Activated CD8-positive, alpha-beta T cell treated with anti-CD3 and anti-CD28 coated beads for 36 hours (primary cell): ENCODE results near the gene GPX4. TPM values are rescaled to one million over a fixed set of nuclear protein-coding genes. Genes with fewer than 3 reads are reported as not detected.

ENCODE experiments used
- ATAC-seq: fragments of 200-7000 bp; cut with Tn5 transposase; one replicate; pipeline ENCODE4 v1.10.0; 2021; ENCODE audit warnings: mild to moderate bottlenecking, moderate library complexity
- CTCF ChIA-PET: fragments of 350-600 bp; sonication (Branson Sonifier 250); formaldehyde crosslinking; loops from one replicate; lab custom pipeline; 2021; ENCODE audit warnings: antibody characterized with exemption; lab: Charles Lee
- POLR2A ChIA-PET: fragments of 350-600 bp; sonication (Branson Sonifier 250); formaldehyde crosslinking; loops from one replicate; lab custom pipeline; 2021; ENCODE audit warnings: antibody characterized with exemption; lab: Charles Lee
- DNase-seq: peaks from one replicate; pipeline ENCODE4 v3.0.0-alpha.2; 2020
- H3K27ac Mint-ChIP-seq: one replicate; pipeline ENCODE4 v1.8.0; 2021; ENCODE audit warnings: mild to moderate bottlenecking, mixed read lengths
- H3K27me3 Mint-ChIP-seq: one replicate; pipeline ENCODE4 v1.8.0; 2021; ENCODE audit warnings: mixed read lengths
- H3K36me3 Mint-ChIP-seq: one replicate; pipeline ENCODE4 v1.8.0; 2021; ENCODE audit warnings: low read depth, mixed read lengths
- H3K4me1 Mint-ChIP-seq: one replicate; pipeline ENCODE4 v1.8.0; 2021; ENCODE audit warnings: low read depth, mixed read lengths
- H3K4me3 Mint-ChIP-seq: one replicate; pipeline ENCODE4 v1.8.0; 2021; ENCODE audit warnings: mild to moderate bottlenecking, moderate library complexity, mixed read lengths
- H3K9me3 Mint-ChIP-seq: one replicate; pipeline ENCODE4 v1.8.0; 2021; ENCODE audit warnings: mixed read lengths
- CTCF ChIP-seq: fragments of 200-600 bp; IDR thresholded peaks from one replicate; pipeline ENCODE4 v1.8.0; 2022; ENCODE audit warnings: antibody characterized with exemption, mild to moderate bottlenecking
- intact Hi-C: fragments of 100-400 bp; cut with micrococcal nuclease; formaldehyde crosslinking; loops from one replicate; pipeline ENCODE4 v1.10.0; 2022
- total RNA-seq, 2 experiments: library from RNA; stranded (reverse); gene quantifications; one replicate each; pipeline ENCODE4 v1.2.3, GENCODE V29; 2021

Gene GPX4
- total RNA-seq, 2 experiments from 2014 or later = 224 to 232 TPM

DNA sequence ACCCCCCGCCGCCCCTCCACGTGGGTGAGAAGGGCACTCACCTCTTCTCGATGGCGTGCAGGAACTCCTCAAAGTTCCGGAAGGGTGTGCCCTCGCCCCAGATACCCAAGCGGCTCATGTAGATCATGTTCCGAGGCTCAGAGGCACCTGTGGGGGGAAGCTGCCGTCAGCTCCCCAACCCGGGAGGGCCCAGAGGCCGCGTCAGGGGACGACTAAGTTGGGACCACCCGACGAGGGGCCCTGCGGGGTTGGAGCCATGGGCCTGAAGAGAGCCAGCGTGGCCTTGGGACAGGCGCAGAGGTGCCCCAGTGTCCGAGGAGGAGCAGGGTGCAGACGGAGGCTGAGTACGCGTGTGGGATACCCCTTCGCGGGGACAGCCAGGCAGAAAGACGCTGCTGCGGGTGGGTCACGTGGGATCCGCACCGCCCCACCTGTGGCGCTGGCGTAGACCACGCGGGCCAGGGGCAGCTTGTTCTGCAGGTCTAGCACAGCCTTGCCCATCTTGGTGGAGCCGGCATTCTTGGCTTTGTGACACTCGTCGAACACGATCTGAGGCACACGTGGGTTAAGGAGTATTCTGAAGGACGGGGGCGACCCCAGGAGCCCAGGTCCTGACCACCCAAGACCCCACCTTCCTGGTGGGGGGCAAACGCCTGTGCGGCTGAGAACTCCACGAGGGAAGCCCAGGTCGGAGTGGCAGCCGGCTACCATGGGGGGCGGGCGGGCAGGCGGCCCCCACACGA lies 15.9 kb downstream of the GPX4 start:
- CTCF ChIA-PET = no interaction called here
- H3K27ac Mint-ChIP-seq = no peak overlapping the region

DNA sequence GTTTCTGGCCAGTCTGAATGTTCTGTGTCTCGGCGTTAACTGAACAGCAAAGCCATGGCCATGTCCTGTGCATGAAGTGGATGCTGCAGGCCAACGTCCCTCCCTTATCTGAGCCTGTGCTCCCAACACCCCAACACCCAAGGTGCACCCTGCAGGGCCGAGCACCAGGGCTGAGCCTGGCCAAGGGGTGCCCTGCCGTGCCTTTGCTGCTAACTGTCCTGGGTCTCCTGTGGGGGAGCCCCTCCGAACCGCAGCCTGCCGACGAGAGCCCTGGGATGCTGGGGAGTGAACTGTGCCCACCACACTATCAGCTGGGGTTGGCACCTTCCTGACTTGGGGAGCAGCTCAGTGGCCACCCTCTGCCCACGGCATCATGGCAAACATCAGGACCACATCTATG lies 17.6 kb downstream of the GPX4 start:
- Mint-ChIP-seq H3K9me3 (no peaks in the 10 kb centered on the region), H3K4me3 (no peak overlapping the region), H3K27me3 (no peaks in the 10 kb centered on the region), H3K36me3 (peaks cover 20% of the 10 kb centered on the region), H3K27ac (no peak overlapping the region), H3K4me1 (no peaks in the 10 kb centered on the region)
- ATAC-seq (no peak), DNase-seq (no peak)
- ChIA-PET CTCF (no interaction called here), POLR2A (interaction anchor here (1.0 to 3.3 kb wide), 4 partner anchors 9 to 17 kb away, joined by 3 to 10 read pairs (median 4); partner anchors contain the start of gene GPX4)
- TF ChIP-seq CTCF = no peak
- intact Hi-C loops = no loop called here

More for the DNA sequence above, 15.9 kb downstream of the GPX4 start:
- POLR2A ChIA-PET = interaction anchor here (0.6 kb wide), 2 partner anchors 10 to 11 kb away, joined by 3 read pairs; no protein-coding TSS in a partner anchor
- ATAC-seq (no peak), DNase-seq (no peak)
- Mint-ChIP-seq H3K4me1 (no peaks in the 10 kb centered on the region), H3K27me3 (no peaks in the 10 kb centered on the region), H3K9me3 (no peaks in the 10 kb centered on the region), H3K4me3 (no peak overlapping the region), H3K36me3 (peaks cover 14% of the 10 kb centered on the region)
- intact Hi-C loops = no loop called here
- TF ChIP-seq CTCF = no peak

DNA sequence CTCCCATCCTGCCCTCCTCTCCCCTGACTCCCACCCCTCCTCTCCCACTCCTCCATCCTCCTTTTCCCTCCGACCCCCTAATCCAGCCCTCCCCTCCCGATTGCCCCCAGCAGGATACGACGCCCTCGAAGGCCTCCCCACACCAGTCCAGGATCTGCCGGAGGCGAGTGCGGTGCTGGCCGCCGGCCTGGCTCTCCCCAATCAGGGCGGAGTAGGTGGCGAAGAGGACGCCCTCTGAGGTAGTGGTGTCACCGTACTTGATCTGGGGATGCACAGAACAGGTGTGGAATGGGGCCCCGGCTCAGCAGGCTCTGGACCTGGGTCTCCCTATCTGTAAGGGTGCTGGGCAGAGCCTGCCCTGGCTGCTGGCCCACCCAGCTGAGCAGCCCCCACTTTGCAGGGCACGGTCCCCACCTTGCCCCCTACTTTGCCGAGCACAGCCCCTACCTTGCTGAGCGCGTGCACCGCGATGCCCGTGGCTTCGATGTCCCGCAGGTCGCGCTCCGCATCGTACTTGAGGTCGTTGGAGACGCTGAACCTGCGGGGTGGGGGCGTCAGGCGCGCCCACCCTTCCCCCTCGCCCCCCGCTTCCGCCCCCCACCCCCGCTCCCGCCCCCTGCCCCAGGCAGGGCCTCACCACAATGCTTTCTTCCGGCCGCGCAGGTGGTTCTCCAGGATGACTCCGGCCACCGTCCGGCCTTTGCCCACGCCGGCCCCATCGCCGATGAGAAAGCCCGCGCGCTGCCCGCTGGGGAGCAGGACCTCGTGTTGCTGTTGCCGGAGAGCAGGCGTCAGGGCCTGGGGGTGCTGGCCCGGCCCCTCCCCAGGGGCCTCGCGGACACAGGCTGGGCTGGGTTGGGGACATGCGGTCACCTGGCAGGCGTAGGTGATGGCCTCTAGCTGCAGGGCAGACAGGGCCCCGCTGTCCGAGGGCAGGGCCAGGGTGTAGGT lies 18.5 kb downstream of the GPX4 start:
- ATAC-seq = peak; percentile 8
- H3K4me3 Mint-ChIP-seq = no peak overlapping the region
- H3K36me3 Mint-ChIP-seq = peaks cover 24% of the 10 kb centered on the region
- intact Hi-C loops = no loop called here
- H3K27me3 Mint-ChIP-seq = no peaks in the 10 kb centered on the region
- DNase-seq = no peak
- ChIA-PET POLR2A (interaction anchor here (0.6 to 3.3 kb wide), 5 partner anchors 8 to 20 kb away, joined by 3 to 11 read pairs (median 4); no protein-coding TSS in a partner anchor), CTCF (interaction anchor here (2.3 kb wide), 1 partner anchor 9 kb away, joined by 11 read pairs; no protein-coding TSS in a partner anchor)
- no peaks in the 10 kb centered on the region for H3K9me3 Mint-ChIP-seq
- no peak for TF ChIP-seq CTCF
- H3K4me1 Mint-ChIP-seq = peaks cover 3% of the 10 kb centered on the region
- H3K27ac Mint-ChIP-seq = no peak overlapping the region

DNA sequence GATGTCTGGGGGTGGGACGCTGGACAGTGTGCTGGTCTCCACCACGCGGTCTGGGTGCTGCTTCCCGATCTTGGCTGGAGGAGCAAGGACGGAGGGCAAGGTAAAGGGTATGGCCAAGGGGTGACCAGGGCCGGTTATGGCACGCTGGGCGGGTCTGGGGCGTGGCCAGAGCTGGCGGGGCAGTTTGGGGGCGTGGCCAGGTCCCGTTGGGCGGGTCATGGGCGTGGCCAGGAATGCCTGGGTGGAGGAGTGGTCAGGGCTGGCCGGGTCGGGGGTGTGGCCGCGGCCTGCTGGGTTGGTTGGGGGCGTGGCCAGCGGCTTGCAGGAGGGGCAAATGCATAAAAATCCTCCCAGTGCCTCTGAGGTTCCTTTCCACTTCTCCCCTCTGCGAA lies 19.2 kb downstream of the GPX4 start:
- Mint-ChIP-seq H3K27me3 (no peaks in the 10 kb centered on the region), H3K9me3 (no peaks in the 10 kb centered on the region), H3K36me3 (peaks cover 24% of the 10 kb centered on the region), H3K4me1 (peaks cover 3% of the 10 kb centered on the region), H3K27ac (no peak overlapping the region), H3K4me3 (no peak overlapping the region)
- ChIA-PET POLR2A (interaction anchor here (0.6 to 3.3 kb wide), 7 partner anchors 8 to 82 kb away, joined by 3 to 11 read pairs (median 4); no protein-coding TSS in a partner anchor), CTCF (interaction anchor here (2.3 kb wide), 1 partner anchor 10 kb away, joined by 11 read pairs; no protein-coding TSS in a partner anchor)
- ATAC-seq (peak; percentile 77), DNase-seq (peak; percentile 62)
- TF ChIP-seq CTCF = no peak
- intact Hi-C loops = no loop called here
